Measurements from ENCODE around the gene APEH.
"Not testable (repeated sequence)": the region's sequence is repeated elsewhere in the genome, so short reads cannot be mapped to it uniquely, and the experiment has no call there.

APEH gene

DNA sequence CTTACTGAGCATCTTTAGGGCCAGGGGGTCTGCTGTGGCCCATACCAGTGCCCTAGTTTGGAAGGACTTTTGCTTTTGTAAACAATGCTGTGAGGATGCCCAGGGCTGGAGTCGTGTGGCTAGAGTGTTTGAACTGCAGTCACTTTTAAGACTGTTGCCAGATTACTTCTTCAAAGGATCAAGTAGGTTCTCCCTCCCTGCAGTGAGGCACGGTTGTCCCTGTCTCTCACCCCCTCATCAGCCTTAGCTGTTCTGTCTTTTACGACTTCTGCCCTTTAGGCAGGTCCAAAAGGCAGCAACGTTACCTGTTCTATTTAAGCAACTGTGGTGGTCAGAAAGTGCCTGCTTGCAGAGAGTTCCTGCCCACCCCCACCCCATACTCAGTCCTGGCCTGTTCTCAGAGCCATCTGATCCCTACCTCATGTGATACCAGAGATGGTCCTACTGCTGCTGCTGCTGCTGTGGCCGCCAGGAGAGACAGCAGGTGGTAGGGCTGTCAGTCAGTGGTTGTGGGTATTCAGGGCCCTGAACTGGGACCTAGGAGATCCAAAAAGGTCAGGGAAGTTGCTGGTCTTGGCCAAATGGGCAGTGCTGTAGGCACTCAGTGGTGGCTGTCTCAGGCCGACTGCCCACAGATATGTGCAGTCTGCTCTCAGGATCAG, 20.4 kb downstream of the APEH start:
- not testable (repeated sequence) for DNase-seq

DNA sequence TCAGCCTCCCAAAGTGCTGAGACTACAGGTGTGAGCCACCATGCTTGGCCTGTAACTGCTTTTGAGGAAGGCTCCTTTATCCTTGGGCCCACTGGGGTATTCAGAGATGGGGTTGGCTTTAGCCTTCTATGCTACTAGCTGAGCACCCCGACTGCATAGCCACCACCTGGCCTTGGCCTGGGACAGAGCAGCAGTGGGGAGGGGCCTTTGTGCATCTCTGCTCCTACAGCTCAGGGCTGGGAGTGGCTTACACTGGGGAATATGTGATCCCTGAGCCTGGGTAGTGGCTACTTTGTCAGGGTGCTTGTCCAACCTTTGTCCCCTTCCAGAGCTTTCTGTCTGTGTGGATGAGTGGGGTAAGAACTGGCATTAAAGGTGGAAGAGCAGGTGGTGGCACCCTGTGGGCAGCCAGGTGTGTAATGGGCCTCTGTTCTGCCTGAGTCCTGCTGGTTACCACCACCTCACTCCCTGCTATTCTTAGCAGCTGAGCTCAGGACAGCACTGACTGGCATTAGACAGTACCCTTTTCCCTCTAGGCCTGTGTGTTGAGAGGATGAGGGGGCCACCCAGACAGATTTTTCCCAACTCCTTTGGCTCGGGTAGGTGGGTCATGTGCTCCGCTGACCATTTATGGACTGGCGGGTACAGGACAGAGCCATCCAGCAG, 21.3 kb downstream of the APEH start:
- not testable (repeated sequence) for DNase-seq

DNA sequence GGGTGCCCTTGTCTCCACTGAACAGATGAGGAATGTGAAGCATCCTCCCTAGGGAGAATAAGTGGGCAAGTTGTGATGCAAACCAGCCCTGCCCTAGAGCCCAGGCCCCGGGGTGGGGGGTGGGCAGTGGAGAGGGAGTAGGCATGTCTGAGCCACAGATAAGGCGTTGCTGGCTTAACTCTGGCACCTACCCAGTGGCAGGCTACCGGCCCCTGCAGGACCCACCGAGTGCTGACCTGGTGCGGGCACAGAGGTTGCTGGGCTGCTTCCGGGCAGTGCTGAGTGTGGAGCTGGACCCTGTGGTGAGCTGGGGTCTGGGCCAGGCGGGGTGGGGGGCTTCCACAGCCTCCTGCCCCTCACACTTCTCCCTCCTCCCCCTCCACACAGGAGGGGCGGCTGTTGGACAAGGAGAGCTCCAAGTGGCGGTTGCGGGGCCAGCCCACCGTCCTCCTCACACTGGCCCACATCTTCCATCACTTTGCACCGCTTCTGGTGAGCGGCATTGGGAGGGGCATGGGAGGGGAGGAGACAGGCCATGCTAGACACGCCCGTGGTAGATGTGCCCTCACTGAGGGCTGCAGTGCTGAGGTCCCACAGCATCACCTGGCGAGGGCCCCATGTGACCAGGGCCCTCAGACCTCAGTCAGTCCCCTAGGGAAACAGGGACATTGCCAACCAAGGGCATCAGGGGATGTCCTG, 25.3 kb downstream of the APEH start:
- no peak for DNase-seq

DNA sequence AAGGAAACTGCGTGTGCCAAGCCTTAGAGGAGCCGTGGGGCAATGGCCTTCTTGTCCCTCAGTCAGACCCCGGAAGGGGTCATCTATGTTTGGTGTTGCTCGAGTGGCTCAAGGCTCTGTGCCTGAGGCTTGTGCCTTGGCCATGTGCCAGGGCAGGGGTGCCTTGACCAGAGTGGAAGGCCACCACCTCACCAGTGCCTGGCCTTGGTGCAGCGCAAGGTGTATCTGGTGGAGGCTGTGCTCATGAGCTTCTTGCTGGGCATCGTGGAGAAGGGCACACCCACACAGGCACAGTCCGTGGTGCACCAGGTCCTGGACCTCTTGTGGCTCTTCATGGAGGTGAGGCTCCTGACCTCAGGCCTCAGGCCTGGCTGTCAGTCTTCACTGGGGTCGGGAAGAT, 25.9 kb downstream of the APEH start:
- no peak for DNase-seq

DNA sequence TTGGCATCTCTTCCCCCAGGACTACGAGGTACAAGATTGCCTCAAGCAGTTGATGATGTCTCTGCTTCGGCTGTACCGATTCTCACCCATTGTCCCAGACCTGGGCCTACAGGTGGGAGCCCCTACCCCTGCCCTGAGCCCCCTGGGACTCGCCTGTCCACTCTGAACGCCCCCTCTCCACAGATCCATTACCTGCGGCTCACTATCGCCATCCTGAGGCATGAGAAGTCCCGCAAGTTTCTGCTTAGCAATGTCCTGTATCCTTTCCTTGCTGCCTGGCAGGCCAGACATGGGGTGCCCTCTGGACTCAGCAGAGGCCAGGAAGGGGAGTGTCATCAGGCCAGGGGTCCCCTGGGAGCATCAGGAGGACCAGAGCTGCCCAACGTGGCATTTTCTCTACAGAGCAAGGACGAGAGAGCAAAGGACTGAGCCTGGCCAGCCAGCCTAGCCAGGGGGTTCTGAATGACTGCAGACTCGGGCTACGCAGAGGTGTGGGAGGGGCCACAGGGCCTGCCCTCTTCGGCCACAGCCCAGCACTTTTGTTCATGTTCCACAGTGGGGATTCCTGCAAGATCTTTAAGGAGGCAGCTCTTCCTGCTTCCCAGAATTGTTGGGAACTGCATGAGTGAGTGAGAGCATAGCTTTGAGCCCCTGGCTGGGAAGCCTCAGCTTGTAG, 26.4 kb downstream of the APEH start:
- no peak for DNase-seq

DNA sequence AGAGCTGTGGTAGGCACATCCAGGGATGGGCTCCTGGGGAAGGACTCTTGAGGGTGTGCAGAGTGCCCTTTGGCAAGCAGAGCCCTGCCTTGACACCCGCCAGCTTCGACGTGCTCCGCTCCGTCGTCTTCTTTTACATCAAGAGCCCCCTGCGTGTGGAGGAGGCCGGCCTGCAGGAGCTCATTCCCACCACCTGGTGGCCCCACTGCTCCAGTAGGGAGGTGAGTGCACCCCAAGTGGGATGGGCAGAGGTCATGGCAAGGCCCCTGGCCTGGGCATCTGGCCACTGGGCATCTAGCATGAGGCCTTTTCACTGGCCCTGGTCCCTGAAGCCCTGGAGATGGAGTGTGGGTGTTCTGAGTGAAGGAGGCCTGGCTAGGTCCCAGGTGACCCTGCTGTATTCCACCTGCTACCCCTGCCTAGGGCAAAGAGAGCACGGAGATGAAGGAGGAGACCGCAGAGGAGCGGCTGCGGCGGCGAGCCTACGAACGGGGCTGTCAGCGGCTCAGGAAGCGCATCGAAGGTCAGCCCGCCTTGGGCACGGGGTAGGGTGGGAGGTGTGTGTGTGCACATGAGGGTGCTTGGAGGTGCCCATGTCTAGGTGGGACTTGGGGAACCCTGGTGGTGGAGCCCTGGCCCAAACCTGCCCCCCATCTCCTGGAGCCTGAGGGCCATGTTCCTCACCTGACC, 27.4 kb downstream of the APEH start:
- DNase-seq = no peak

DNA sequence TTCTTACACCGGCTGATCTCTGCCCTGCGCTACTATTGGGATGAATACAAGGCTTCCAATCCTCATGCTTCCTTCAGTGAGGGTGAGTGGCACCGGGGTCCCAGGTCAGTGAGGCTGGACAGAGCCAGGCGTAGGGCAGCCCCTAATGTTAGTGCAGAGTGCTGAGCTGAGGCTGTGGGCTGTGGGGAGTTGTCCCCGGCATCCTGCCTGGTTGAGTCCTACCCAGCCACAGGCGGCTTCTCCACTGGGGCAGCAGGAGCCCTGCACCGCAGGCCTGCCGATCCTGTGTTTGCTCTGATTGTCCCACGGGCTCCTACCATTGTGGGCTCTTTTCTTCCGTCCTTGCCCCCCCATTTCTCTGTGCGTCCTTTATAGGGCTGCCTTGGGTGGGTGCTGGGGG, 28.5 kb downstream of the APEH start:
- no peak for DNase-seq

DNA sequence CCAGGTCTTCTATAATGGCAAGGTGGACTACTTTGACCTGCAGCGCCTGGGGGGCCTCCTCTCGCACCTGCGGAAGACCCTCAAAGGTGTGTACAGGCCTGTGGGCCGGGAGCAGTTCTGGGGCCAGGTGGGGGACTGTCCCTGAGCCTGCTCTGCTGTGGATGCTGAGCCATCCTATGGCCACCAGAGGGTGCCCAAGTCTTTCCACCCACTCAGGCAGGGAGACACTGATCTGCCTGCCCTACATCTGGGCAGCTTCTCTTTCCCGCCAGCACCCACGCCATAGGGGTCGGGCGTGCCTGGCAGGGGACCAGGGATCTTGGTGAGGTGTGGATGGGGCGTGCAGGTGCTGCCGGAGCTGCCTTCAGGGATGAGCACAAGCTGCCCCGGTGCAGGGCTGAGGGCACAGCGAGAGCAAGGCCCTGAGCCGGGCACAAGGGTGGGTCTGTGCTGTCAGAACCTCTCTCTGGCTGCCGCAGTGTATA, 29.3 kb downstream of the APEH start:
- peak; percentile 53 for DNase-seq

DNA sequence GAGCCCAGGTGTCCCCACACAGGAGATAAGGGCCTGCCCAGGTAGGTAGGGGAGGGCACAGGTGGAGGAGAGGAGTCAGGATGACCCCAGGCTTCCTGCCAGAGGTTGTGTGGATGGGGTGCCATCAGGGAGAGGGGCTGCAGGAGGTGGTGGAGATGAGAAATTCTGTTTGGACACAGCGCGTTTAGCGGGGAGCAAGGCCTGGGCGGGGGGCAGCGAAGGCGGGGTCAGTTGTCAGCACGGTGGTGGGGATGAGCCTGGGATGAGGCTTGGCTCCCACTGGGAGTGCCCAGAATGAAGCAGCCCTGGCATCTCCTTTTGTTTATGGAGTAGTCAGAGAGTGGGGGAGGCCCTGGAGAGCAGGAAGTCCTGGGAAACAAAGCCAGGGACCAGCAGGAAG, 29.8 kb downstream of the APEH start:
- DNase-seq = no peak

DNA sequence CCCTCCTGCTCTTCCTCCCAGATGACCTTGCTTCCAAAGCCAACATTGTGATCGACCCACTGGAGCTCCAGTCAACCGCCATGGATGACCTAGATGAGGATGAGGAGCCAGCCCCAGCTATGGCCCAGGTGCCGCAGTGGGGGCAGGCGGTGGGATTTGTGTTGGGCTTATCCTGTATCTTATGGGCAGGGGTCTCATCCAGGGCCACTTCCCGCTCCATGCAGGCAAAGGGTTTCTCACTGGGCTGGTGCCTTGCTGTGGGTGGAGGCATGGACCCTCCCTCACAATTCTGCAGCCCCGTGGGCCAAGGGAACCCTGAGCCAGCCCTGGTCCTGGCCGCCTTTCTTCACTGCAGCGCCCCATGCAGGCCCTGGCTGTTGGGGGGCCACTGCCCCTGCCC, 30.5 kb downstream of the APEH start:
- DNase-seq = no peak

DNA sequence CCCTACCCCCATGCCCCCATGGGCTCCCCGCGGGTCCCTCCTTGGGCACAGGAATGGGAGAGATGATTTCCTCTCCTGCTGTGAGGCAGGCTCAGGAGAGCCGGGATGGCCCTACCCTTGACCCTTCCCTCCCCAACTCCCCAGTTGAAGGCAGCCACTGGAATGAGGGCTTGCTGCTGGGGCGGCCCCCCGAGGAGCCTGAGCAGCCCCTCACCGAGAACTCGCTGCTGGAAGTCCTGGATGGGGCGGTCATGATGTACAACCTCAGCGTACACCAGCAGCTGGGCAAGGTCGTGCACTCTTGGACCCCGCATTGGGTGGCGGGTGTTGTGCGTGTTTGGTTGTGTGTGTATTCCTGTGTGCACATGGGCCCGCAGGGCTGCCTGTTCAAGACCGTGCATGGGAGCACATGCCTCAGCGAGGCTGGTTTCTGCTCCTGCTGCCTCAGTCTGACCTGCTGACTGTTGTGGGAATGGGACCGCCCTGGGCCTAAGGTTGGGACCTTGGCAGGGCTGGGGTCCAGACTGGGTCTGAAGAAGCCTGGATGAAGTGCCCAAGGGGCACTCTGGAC, 31.3 kb downstream of the APEH start:
- no peak for DNase-seq

DNA sequence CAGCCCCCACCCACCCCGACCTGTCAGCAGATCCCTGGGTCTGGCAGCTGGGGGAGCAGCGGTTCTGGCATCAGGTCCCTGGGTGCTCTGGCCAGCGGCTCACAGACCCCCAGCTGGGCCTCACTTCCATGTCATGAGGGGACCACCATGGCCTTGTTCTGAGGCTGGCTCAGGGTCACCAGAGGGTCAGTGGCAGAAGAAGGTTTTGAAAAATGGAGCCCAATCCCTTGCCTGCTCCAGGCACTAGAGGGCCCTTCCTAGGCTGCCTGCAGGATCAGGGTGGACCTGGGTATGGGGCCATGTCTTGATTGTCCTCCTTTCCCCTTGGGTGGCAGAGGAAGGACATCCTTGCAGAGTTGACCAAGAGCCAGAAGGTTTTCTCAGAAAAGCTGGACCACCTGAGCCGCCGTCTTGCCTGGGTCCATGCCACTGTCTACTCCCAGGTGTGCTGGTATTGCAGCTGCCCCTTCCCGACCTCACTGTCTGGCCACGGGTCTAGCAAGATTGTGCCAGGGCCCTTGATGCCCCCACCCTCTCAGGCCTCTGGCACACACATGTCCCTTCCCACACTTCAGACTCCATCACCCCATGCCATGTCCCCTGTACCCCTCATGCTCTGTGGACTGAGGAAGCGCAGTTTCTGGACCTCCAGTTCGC, 32.4 kb downstream of the APEH start:
- no peak for DNase-seq

DNA sequence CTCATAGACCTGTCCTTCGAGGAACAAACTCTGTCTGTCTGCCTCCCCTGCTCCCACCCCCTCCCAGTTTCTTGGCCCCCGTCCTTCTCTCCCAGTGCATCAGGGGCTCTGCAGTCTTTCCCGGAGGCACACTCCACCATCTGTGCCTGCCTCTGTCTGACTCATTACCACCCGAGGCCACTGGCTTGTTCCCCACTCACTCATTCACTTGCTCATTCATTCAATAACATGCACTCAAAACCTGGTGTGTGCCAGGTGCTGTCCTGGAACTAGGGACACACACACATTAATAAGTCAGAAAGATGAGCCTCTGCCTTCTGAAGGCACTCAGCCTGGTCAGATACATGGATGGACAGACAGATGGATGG, 32.9 kb downstream of the APEH start:
- no peak for DNase-seq

DNA sequence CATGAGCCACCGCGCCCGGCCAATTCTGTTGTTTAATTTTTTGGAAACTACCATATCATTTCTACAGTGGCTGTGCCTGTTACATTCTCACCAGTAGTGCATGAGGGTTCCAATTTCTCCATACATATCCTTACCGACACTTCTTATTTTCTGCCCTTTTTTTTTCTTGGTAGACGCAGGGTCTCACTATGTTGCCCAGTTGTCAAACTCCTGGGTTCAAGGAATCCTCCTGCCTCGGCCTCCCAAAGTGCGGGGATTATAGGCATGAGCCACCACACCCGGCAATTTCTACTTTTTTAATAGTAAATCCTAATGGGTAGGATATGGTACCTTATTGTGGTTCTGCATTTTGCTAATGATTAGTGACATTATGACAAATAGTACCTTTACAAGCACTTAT, 35.7 kb downstream of the APEH start:
- no peak for DNase-seq

DNA sequence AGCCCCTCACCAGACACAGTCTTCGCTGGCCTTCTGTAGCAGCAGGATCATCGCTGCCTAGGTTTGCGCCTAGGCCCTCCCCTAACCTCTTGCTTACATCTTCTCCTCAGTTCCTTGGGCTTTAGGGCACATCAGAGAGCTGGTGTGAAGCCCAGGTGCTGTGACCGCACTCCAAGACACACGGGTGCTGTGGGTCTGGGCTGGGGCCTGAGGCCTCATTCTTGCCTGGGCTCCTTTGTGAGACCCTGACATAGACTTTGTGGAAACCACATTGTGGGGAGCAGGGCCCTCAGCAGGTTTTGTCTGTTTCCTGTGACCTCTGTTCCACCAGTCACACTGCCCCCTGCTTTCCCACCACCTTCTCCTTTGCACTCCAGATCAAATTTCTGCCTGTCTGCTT, 37.3 kb downstream of the APEH start:
- no peak for DNase-seq

DNA sequence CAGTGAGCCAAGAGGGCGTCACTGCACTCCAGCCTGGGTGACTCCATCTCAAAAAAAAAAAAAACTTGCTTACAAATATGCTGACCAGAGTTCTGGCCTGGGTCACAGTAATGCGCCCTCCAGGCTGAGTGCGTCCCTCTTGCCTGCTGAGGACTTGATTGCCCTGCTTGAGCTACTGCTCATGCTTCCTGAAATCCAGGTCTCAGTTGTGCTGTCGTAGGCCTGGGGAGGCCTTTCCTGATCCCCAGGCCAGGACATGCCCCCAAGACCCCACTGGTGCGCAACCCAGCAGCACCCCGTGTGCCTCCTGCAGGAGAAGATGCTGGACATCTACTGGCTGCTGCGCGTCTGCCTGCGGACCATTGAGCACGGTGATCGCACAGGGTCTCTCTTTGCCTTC, 38.0 kb downstream of the APEH start:
- DNase-seq = no peak

DNA sequence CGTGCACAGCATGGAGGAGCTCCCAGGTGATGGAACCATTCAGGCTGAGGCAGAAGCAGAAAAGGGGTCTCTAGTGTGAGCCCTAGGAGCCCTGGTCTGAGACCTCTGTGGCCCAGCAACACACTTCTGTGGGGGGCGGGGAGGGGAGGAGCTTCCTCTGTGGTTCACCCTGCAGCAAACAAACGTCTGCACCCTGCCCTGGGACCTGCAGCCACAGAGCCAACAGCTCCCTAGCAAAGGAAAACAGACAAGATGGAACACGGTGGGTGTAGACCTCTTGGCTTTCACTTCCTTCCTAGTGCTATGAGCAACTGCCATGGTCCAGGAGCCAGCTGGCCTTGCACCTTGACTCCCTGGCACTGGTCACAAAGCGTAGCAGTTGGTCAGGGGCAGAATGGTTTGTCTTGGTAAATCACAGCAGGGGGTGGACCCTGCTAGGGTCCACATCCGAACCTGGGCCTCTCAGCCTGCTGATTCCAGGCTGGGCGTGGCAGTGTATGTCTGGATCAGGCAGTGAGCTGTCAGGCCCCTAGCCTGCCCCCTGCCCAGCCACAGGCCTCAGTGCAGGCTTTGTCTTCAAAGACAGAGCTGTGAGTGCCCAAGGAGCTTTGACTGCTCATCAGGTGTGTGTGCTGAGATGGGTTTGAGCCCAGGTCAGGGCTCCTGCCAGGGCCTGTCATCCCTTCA, 38.6 kb downstream of the APEH start:
- no peak for DNase-seq

DNA sequence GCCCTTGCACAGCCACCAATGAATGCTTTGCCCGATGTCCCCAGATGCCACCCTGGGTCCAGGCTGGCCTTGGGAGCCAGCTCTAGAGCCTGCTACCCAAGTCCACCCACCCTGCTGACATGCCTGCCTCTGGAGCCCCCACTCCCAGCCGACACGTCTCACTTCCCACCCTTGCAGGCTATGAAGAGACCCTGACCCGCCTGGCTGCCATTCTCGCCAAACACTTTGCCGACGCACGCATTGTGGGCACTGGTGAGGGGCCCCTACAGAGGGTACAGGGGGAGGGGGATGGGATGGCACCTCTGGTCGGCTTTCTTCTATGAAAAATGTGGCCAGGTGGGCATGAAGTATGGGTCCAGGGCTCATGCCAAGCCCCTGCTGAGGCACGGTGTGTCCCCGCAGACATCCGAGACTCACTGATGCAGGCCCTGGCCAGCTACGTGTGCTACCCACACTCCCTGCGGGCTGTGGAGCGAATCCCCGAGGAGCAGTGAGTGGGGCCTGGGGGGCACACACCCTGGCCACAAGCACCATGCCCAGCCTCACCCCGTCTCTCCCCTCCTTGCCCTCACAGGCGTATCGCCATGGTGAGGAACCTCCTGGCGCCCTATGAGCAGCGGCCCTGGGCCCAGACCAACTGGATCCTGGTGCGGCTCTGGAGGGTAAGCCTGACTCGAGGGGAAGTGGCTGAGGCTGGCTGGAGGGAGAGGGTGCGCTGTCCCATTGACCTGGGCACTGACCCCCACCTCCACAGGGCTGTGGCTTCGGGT, 39.4 kb downstream of the APEH start:
- no peak for DNase-seq

DNA sequence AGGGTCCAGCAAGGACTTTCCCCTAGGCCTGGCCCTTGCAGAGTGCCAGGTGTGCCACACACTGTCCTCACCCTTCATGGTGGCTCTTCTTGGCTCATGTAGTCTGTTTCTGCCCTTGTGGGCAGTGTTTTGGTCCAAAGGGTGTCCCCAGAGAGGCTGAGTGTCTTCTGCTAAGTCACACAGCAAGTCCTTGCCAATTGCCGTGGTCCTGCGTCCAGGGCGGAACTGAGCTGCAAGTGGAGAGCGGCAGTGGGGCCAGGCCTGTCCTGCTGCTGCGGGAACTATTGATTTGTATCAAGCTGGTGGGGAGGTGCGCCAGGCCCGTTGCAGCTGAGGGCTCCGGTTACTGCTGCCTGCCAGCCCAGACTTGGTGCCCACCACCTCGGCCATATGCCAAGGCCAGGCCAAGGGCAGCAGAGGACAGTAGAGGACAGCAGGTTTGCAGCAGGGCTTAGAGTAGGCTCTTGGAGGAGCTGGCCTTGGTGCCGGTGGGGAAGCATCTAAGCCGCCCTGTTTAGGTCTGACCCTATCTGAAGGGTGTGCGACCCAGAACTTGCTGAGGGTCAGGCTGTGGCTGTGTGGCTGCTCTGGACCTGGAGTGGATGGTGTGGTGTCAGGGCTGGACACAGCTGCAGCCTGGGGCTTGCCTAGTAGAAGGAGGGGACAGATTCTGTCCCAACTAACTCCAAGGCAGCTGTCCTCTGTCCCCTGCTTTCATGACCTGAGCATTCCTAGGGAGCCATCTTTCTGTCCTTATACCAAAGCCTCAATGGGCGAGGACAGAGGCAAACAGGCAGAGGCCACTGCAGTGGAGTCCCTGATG, 40.8 kb downstream of the APEH start:
- DNase-seq = no peak

DNA sequence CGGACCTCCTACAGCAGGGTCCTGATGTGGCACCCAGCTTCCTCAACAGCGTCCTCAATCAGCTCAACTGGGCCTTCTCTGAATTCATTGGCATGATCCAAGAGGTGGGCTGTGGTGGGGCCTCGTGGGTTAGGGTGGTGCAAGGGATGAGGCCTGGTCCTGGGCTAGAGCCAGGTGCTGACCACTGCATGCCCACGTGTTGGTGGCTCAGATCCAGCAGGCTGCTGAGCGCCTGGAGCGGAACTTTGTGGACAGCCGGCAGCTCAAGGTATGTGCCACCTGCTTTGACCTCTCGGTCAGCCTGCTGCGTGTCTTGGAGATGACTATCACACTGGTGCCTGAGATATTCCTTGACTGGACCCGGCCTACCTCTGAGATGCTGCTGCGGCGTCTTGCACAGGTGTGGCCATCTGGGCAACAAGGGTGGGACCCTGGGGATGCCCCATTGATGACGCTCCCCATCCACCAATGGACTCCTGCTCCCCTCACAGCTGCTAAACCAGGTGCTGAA, 41.5 kb downstream of the APEH start:
- DNase-seq = no peak

Measured in activated gamma-delta T cell treated with Interleukin-2 at 50 U/mL for 16 hours (primary cell).